NOMO-1 (cell line): ENCODE results near the gene GFRA4.

Source experiments
- DNase-seq, 2 experiments: peaks; one replicate each; lab custom pipeline; 2025; ENCODE audit not compliant: unreplicated experiment in 2 of 2; lab: John Stamatoyannopoulos, UW

GFRA4 gene

GRCh38 chr20:3696200-3696599, 33.0 kb upstream of the GFRA4 start:
- DNase-seq = no peak

GRCh38 chr20:3694864-3695263, 31.7 kb upstream of the GFRA4 start:
- DNase-seq = no peak

DNA sequence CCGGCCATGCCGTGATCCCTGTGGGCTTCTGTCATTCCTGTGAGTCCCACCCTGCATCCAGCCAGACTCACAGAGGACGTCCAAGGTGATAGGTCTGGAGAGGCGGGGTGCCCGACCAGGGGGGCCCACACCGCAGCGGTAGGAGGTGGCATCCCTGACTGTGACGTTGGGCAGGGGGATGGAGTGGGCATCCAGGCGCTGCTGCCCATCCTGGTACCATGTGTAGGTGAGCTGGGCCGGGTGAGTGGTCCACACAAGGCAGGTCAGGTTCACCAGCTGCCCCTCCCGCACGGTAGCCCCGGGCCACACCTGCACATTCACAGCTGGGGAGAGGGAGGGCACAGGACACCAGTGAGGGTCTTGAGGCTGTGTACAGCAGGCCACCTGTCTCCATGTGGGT, 30.2 kb upstream of the GFRA4 start:
- no peak for DNase-seq

DNA sequence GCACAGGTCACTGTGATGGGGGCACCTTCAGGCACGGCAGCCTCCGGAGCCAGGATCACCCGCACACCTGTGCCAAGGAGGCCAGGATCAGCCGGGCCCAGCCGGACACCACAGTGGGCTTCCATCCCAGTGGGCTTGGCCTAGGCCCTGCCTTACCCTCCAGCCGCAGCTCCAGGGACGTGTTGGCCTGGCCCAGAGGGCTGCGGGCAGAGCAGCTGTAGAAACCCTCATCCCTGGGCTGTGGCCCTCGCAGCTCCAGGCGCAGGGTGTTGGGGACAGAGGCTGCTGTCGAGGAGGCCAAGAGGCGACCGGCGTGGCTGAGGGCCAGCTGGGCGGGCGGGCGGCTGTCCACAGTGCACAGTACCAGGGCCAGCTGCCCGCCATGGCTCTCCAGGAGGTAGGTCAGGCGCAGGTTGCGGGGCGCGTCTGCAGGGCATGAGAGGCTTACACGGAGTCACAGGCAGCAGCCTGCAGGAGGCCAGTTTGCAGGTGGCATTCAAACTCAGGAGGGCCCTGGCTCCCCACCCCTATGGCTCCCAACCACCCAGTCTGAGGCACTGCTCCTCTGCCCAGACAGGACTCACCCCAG, 29.6 kb upstream of the GFRA4 start:
- DNase-seq = no peak

DNA sequence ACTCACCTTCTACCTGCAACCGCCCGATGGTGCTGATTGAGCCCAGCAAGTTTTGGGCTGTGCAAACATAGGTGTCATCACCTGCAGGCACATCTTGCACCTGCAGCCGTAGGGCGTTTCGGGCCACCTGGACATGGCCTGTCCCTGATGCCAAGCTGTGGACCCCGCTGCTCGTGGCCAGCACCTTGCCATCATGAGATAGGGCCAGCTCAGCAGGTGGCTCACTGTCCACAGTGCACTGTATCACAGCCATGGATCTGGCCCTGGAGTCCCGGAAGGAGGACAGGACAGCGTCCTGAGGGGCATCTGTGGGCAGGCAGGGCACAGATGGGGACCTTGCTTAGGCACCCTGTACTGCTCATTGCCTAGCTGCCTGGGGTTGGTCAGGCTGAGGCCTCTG, 28.7 kb upstream of the GFRA4 start:
- DNase-seq = no peak

DNA sequence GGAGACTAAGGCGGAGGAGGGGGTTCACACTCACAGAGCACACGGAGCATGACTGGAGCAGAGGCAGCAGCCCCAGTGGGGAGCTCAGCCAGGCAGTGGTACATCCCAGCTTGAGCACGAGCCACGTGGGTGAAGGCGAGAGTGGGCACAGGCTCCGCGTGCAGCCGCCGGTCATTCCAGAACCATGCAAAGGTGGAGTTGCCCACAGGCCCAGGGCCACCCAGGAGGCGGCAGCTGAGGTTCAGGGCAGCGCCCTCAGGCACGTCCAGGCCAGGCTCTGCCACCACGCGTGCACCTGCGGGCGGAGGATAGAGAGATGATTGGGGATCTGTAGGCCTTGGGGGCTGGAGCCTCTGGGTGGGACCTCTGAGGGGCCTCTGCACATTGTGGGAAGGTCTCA, 28.1 kb upstream of the GFRA4 start:
- DNase-seq = no peak

GRCh38 chr20:3690413-3690812, 27.2 kb upstream of the GFRA4 start:
- DNase-seq = no peak

GRCh38 chr20:3689978-3690377, 26.8 kb upstream of the GFRA4 start:
- no peak for DNase-seq

DNA sequence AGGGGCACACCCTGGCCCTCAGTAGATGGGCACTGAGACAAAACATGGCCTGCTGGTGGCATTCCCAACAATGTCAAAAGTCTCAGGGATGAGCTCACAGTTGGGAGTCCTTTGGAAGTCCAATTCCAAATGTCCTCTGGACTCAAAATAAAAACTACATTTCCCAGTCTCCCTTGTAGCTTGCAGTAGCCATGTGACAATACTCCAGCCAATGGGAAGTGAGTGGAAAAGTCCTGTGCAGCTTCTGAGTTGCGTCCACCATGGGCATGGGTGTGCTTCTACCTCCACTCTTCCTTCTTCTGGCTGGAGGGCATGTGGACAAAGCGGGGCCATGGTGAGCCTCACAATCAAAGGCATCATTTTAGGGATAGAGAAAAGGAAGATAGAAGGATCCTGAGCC, 24.5 kb upstream of the GFRA4 start:
- no peak for DNase-seq

DNA sequence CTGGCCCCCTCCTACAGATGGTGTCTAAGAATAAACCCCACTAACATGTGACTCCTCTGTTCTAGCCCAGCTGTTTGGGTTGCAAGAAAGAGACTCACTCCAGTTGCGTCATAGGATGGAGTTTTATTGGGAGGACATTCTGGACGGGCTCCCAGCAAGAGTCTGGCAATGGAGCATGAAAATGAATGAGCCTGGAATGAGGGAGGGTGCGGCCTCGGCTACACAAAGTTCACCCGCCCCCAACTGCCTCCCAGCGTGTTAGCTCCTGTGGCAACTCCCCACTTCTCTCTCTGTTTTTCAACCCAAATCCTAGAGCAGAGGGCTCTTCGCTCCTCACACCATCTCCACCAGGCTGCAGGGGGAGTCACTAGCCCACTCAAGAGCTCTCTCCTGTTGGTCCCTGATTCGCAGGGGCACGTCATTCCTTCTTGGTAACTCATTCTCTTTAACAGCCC, 23.7 kb upstream of the GFRA4 start:
- no peak for DNase-seq

- no peak for DNase-seq
These were observed 23.2 kb upstream of the GFRA4 start for GRCh38 chr20:3686421-3686820.

GRCh38 chr20:3685341-3685740, 22.1 kb upstream of the GFRA4 start:
- no peak for DNase-seq

DNA sequence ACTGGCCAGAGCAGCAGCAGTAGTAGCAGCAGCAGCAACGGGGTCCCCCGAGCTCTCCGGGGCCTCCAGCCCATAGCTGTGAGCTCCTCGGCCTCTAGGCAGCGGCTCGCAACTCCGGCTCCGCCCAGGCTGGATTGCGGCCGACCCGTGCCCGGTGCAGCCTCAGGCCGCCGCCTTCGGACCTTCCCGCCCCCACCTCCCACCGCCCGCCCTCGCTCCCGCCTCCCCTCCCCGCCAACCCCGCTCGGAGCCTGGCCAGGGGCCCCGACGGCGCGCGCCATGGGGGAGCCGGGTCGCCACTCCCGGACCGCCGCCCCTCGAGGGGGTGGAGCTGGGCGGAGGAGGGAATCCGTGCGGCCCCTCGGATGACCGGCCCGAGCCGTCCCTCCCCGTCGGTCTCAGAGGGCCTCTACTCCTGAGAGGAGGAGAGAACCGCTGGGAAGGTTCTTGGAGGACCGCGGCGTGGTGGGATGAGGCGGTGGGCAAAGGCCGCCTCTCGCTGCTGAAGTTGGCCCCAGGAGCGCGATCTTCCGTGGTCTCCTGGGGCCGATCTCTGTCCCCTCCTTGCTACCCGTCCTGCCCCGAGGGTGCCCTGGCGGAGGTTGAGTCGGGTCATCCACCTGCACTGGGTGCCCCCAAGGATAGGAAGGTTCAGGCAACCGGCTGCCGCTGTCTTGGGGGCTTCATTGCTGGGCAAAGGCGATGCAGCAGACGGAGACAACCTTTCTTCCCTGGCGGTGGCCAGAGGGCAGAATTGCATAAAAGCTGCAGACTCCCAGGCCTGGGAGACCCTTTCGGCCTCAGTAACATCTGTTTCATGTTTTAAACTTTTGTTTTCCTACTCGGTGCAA, 19.0 kb upstream of the GFRA4 start, which contains the start of gene ADAM33:
Gene ADAM33 (minus strand): TSS at position 80 of the 851 bp plus-strand sequence. CDS start 6 bp downstream, at position 74.
- no peak for DNase-seq

DNA sequence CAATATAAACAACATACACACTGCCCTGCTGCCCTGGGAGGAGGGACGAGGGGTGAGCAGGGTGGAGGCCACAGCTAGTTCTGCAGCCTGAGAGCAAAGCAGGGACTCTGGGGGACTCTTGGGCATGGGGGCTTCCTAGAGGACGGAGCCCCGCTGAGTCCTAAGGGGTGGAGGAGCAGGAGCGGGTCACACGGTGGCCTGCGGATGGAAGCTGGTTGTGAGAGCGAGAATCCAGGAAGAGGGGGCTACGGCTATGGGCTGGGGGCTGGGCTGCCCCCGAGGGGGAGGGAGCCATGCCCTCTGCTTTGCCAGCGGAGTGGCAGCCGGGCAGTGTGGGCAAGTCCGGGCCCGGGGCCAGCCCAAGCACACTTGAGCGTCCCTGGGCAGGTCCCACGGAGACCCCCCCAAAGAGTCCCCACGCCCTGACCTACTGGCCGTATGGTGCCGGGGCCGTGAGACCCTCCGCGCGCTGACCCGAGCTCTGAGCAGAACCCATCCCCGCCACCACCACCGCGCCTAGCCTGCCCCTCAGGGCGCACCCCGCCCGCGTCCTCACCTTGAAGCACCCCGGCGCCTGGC, 18.2 kb upstream of the GFRA4 start:
- no peak for DNase-seq

- DNase-seq = no peak
These were observed 17.6 kb upstream of the GFRA4 start for GRCh38 chr20:3680701-3681351.

DNA sequence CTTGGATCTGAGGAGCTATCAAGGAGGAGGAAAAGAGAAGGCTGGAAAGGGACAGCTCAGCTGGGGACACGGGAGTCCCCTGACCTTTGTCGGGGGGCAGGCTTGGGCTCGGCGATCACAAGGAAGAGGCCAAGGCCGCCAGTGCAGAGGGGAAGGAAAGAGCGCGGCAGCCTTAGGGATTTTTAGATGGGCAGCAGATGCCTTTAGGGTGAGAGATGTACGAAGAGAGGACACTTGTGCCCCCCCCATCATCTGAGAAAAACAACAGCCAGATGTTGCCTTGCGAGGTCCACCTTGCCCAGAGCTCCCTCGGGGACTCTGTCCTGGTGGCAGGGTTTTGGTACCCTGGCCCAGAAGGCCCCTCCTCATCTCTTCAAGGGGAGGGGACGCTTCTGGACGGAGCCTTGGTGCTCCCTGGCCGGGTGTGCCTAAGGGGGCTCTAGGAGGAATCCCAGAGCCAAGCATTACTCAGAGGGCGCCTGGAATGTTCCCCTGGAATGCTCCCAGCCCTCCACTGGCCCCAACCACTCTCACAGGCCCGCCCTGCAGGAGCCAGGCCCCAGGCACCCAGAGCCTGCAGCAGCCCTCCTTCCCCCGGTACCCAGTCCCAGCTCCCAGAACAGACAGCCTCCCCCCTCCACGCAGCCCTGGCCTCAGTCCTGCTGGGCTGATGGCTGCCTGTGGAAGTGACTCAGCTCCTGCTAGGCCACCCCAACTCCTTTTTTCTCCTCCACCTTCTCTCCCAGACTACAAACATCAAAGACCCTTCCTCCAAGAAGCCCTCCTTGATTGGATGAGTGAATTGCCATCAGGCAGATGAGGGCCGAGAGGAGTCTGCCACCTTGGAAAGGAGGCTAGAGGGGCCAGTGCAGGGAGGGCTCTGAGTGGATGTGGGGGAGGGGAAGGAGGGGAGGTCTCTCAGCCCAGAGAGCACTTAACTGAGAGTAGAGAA, 16.8 kb upstream of the GFRA4 start:
- no peak for DNase-seq

DNA sequence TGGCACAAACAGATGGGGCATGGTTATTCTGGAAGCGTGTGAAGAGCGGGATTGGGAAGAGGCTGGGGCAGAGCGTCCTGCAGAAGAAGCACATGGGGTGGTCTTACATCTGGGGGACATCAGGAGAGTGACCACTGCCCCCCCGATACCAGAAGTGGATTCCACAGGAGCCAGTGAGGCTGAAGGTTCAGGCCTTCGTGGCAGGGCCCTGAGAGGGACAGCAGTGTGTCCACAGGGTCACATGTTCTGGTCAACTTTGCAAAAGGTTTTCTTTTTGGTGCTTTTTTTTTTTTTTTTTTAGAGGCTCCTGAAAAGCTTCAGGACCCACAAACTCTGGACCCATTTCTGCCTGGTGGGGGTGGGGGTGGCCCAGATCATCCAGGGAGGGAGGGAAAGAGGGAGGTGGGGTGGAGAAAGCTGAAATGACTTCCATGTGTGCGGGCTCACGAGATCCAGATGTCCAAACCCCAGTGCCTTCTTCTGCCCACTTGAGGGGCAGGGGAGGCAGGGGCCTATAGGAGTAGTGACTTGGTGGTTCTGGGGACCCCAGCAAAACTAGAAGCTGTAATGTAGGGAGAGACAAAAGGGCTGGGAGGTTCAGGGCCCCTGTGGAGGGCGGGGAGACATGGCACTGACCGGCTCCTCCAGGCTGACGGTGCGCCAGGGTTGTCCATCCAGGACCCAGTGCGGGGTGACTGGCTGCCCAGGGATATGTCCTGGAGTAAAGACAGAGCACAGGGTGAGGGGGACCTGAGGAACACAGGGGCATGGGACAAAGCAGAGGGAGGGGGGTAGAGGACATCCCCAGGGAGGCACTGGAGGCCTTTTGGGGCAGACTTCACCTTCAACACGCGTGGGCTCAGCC, 15.9 kb upstream of the GFRA4 start:
- no peak for DNase-seq

DNA sequence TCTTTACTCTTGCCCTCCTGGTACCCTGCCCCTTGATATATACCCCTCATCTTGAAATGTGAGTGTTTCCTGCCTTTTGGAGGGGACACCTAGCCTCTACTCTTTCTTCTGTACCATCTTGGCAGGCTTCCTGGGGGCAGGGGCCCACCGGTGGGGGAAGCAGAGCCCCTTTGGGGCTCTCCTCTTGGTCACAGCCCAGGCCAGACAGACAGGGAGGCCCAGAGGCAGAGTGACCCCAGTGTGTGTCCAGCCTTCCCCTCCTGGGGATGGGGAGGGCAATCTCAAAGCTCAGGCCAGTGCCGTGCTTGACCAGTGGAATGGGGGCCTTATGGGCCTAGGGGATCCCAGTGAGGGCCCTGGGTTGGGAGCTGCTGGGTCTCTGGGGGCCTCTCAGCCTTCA, 15.0 kb upstream of the GFRA4 start:
- no peak for DNase-seq

- DNase-seq = no peak
These were observed 14.5 kb upstream of the GFRA4 start for GRCh38 chr20:3677733-3678132.
